GM12878 (cell line): ENCODE measurements around the gene RPRD1A.

ENCODE experiments used
- CEBPB ChIP-seq, 2 experiments: fragments of 150-350 bp in 1 of 2; IDR thresholded peaks; 2 replicates each; pipeline ENCODE4 v1.6.1; 2012 to 2014; ENCODE audit warnings: low read depth in 2 of 2, low read length in 2 of 2, borderline replicate concordance in 1 of 2, inconsistent platforms in 1 of 2
- EZH2 ChIP-seq: IDR thresholded peaks from 2 replicates; pipeline ENCODE4 v1.6.1; 2012; ENCODE audit warnings: low read depth, mild to moderate bottlenecking, control low read depth, inconsistent platforms, low read length, borderline replicate concordance; ENCODE audit not compliant: control insufficient read depth
- FOXK2 ChIP-seq: fragments of 450-650 bp; IDR thresholded peaks from 2 replicates; pipeline ENCODE4 v1.6.1; 2017; ENCODE audit warnings: mild to moderate bottlenecking, moderate library complexity
- SRF ChIP-seq, 2 experiments: IDR thresholded peaks; 2 replicates each; pipeline ENCODE4 v1.6.1; 2011; ENCODE audit warnings: low read depth in 2 of 2, low read length in 2 of 2, mild to moderate bottlenecking in 1 of 2, moderate library complexity in 1 of 2
- TF ChIP-seq, protein P1 (sequence below), 3 experiments: IDR thresholded peaks in 2 of 3; conservative IDR thresholded peaks in 1 of 3; 2 replicates each; pipeline ENCODE4 v1.5.1; 2011; ENCODE audit warnings: low read depth in 3 of 3, low read length in 3 of 3, mild to moderate bottlenecking in 3 of 3, control low read depth in 2 of 3, moderate library complexity in 2 of 3, inconsistent platforms in 1 of 3, mixed read lengths in 1 of 3; ENCODE audit not compliant: control insufficient read depth in 2 of 3, insufficient read depth in 1 of 3; ENCODE audit errors: extremely low read depth in 1 of 3
- TF ChIP-seq, protein P2 (sequence below): IDR thresholded peaks from 2 replicates; pipeline ENCODE4 v1.6.1; 2011; ENCODE audit warnings: low read depth, mild to moderate bottlenecking, low read length, moderate library complexity, borderline replicate concordance; ENCODE audit errors: extremely low read depth

DNA sequence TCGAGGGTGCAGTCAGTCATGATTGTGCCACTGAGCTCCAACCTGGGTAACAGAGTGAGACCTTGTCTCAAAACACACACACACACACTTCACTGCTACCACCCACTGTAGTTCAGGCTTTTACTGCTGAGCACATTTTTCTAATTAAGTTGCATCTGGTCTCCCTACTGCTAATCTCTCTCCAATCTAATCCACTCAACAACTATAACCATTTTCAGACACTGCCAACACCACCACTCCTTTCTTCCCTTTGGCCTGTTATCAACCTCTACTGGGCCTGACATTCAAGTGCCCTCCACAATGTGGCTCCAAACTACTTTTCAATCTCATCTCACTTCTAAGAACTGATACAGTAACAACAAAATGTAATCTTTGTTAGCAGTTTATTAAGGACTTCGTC lies 50.1 kb downstream of the RPRD1A start:
- TF ChIP-seq, protein P1, sequence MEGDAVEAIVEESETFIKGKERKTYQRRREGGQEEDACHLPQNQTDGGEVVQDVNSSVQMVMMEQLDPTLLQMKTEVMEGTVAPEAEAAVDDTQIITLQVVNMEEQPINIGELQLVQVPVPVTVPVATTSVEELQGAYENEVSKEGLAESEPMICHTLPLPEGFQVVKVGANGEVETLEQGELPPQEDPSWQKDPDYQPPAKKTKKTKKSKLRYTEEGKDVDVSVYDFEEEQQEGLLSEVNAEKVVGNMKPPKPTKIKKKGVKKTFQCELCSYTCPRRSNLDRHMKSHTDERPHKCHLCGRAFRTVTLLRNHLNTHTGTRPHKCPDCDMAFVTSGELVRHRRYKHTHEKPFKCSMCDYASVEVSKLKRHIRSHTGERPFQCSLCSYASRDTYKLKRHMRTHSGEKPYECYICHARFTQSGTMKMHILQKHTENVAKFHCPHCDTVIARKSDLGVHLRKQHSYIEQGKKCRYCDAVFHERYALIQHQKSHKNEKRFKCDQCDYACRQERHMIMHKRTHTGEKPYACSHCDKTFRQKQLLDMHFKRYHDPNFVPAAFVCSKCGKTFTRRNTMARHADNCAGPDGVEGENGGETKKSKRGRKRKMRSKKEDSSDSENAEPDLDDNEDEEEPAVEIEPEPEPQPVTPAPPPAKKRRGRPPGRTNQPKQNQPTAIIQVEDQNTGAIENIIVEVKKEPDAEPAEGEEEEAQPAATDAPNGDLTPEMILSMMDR (IDR thresholded peaks at IDR 0.05 in 2 of 3, conservative IDR thresholded peaks at IDR 0.05 in 1 of 3; ENCODE audit: control insufficient read depth in 2 of 3, extremely low read depth in 1 of 3, insufficient read depth in 1 of 3, low read depth in 3 of 3, low read length in 3 of 3) = no peak
- TF ChIP-seq, protein P2, sequence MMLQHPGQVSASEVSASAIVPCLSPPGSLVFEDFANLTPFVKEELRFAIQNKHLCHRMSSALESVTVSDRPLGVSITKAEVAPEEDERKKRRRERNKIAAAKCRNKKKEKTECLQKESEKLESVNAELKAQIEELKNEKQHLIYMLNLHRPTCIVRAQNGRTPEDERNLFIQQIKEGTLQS = no peak
- TF ChIP-seq SRF (IDR thresholded peaks at IDR 0.05; ENCODE audit: low read depth in 2 of 2, low read length in 2 of 2) = no peak
- TF ChIP-seq EZH2 = no peak
- no peak for TF ChIP-seq CEBPB (IDR thresholded peaks at IDR 0.05; ENCODE audit: borderline replicate concordance in 1 of 2, low read depth in 2 of 2, low read length in 2 of 2)
- TF ChIP-seq FOXK2 = no peak
